GM19099 (cell line): Measurements from ENCODE around the gene IFI44.

Experiments used
- POLR2A ChIP-seq: IDR thresholded peaks from 3 replicates; pipeline ENCODE4 v1.6.1; 2011; ENCODE audit warnings: low read depth; ENCODE audit not compliant: insufficient read length; ENCODE audit errors: extremely low read depth

IFI44 gene

GRCh38 chr1:78649628-78650027, at the start of gene IFI44:
TSS of gene IFI44 (plus strand) at chr1:78649831. CDS start at chr1:78650196, 365 bp downstream.
- TF ChIP-seq POLR2A: peak; percentile 94

- TF ChIP-seq POLR2A: no peak
Measured at GRCh38 chr1:78601068-78601467, 48.6 kb upstream of the IFI44 start.

- no peak for TF ChIP-seq POLR2A
Measured at GRCh38 chr1:78603206-78603605, 46.4 kb upstream of the IFI44 start.

- TF ChIP-seq POLR2A: no peak
Measured at GRCh38 chr1:78604643-78605042, 45.0 kb upstream of the IFI44 start.

GRCh38 chr1:78606274-78606673, 43.4 kb upstream of the IFI44 start:
- TF ChIP-seq POLR2A: no peak

GRCh38 chr1:78607334-78607927, 42.2 kb upstream of the IFI44 start:
- TF ChIP-seq POLR2A: no peak

GRCh38 chr1:78607944-78608343, 41.7 kb upstream of the IFI44 start:
- no peak for TF ChIP-seq POLR2A

GRCh38 chr1:78617615-78618026, 32.0 kb upstream of the IFI44 start:
- no peak for TF ChIP-seq POLR2A

- no peak for TF ChIP-seq POLR2A
Measured at GRCh38 chr1:78619032-78619431, 30.6 kb upstream of the IFI44 start.

- no peak for TF ChIP-seq POLR2A
Measured at GRCh38 chr1:78619446-78619802, 30.2 kb upstream of the IFI44 start.

- TF ChIP-seq POLR2A: peak; percentile 67
Measured at GRCh38 chr1:78619803-78620579, 29.6 kb upstream of the IFI44 start, which contains the start of gene IFI44L. TSS of gene IFI44L (plus strand) at chr1:78620448. CDS start at chr1:78627916, 7,468 bp downstream.

GRCh38 chr1:78620666-78621065, 29.0 kb upstream of the IFI44 start:
- no peak for TF ChIP-seq POLR2A

GRCh38 chr1:78622548-78622947, 27.1 kb upstream of the IFI44 start:
- peak; percentile 15 for TF ChIP-seq POLR2A

- no peak for TF ChIP-seq POLR2A
Measured at GRCh38 chr1:78624035-78624434, 25.6 kb upstream of the IFI44 start.

- TF ChIP-seq POLR2A: no peak
Measured at GRCh38 chr1:78627321-78627720, 22.3 kb upstream of the IFI44 start.

GRCh38 chr1:78630600-78630999, 19.0 kb upstream of the IFI44 start:
- no peak for TF ChIP-seq POLR2A
